Breast epithelium (tissue), 3 donors: ENCODE data around the gene HMGCL.

Source experiments
- POLR2A ChIP-seq: fragments of 450-650 bp; IDR thresholded peaks from one replicate; pipeline ENCODE4 v1.6.1; 2016; ENCODE audit warnings: antibody characterized with exemption, mild to moderate bottlenecking, moderate library complexity
- POLR2AphosphoS5 ChIP-seq, 3 donors: sonication (generic); formaldehyde crosslinking; IDR thresholded peaks; one replicate each; pipeline ENCODE4 v1.6.1; 2017; ENCODE audit warnings: antibody characterized with exemption in 3 of 3
- TF ChIP-seq, protein P1 (sequence below), 3 donors: fragments of 450-650 bp; IDR thresholded peaks; one replicate each; pipeline ENCODE4 v1.5.1; 2016 to 2017; ENCODE audit warnings: antibody characterized with exemption in 3 of 3, mild to moderate bottlenecking in 3 of 3, moderate library complexity in 3 of 3

DNA sequence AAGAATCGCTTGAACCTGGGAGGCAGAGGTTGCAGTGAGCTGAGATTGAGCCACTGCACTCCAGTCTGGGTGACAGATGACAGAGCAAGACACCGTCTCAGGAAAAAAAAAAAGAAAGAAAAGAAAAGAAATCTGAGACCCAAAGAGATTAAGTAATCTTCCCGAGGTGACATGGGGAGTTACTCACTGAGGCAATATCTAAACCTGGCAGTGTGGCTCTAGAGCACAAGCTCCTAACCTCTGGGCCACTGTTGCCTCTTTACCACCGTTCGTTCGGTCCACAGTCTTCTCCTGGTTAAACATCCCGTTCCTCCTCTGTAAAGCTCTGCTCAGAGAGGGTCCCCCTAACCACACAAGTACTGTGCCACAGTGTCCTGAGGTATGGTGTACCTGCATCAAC lies 1.5 kb downstream of the HMGCL start:
- TF ChIP-seq, protein P1, sequence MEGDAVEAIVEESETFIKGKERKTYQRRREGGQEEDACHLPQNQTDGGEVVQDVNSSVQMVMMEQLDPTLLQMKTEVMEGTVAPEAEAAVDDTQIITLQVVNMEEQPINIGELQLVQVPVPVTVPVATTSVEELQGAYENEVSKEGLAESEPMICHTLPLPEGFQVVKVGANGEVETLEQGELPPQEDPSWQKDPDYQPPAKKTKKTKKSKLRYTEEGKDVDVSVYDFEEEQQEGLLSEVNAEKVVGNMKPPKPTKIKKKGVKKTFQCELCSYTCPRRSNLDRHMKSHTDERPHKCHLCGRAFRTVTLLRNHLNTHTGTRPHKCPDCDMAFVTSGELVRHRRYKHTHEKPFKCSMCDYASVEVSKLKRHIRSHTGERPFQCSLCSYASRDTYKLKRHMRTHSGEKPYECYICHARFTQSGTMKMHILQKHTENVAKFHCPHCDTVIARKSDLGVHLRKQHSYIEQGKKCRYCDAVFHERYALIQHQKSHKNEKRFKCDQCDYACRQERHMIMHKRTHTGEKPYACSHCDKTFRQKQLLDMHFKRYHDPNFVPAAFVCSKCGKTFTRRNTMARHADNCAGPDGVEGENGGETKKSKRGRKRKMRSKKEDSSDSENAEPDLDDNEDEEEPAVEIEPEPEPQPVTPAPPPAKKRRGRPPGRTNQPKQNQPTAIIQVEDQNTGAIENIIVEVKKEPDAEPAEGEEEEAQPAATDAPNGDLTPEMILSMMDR (IDR thresholded peaks at IDR 0.05): no peak
- TF ChIP-seq POLR2AphosphoS5 (IDR thresholded peaks at IDR 0.05) (no peak), POLR2A (no peak)
